Measurements from ENCODE around the gene MAP10. TPM values are rescaled to one million over a fixed set of nuclear protein-coding genes. Genes with fewer than 3 reads are reported as not detected.

Gene MAP10
- total RNA-seq, 1 donor from 2014 or later, result 2.2 TPM

DNA sequence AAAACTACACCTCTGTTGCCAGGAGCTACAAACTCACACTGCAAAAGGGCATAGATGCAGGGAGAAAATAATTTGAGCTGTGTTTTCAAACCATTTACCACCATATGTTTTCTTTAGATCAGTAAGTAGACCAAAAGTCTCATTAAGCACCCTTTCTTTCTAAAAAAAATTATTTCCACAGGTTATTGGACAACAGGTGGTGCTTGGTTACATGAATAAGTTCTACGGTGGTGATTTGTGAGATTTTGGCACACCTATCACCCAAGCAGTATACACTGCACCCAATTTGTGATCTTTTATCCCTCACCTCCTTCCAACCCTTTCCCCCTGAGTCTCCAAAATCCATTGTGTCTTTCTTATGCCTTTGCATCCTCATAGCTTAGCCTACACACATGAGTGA lies 21.1 kb downstream of the MAP10 start:
- no peak overlapping the region for H3K4me3 ChIP-seq
- intact Hi-C loops (cut with DNase I), result no loop called here

DNA sequence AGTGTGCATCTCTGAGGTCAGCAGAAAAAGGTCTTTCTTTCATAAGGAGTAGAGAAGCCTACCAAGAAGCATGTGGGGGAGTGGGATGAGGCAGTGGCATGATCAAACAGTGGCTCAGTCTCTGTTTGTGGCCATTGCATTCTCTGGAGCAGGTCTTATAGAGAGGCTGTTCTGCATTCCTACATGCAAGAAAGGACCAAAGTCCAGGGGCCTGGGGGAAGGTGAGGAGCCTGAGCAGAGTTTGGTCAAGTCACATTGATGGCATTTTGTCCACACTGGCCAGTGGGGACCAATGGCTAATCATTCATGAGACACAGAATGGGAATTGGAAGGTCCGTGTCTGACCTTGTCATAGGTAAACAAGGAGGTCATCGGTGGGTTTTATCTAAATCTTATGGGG lies 25.4 kb downstream of the MAP10 start:
- Histone ChIP-seq H3K4me1 (no peaks in the 10 kb centered on the region), H3K27ac (no peak overlapping the region), H3K4me3 (no peak overlapping the region), H3K36me3 (no peaks in the 10 kb centered on the region), H3K9me3 (no peaks in the 10 kb centered on the region), H3K27me3 (no peaks in the 10 kb centered on the region)
- no peak for TF ChIP-seq POLR2AphosphoS5 (IDR thresholded peaks at IDR 0.05; ENCODE audit: insufficient read depth in 1 of 2, low read depth in 1 of 2)
- no peak for TF ChIP-seq CTCF (IDR thresholded peaks at IDR 0.05)
- no peak for TF ChIP-seq POLR2A (IDR thresholded peaks at IDR 0.05)
- no peak for DNase-seq (ENCODE audit: extremely low spot score in 2 of 2)
- intact Hi-C loops (cut with DNase I), result no loop called here

More for the DNA sequence above, 21.1 kb downstream of the MAP10 start:
- DNase-seq (ENCODE audit: extremely low spot score in 2 of 2), result no peak
- Histone ChIP-seq H3K27ac (no peak overlapping the region), H3K27me3 (no peaks in the 10 kb centered on the region), H3K9me3 (no peaks in the 10 kb centered on the region), H3K36me3 (no peaks in the 10 kb centered on the region), H3K4me1 (no peaks in the 10 kb centered on the region)
- TF ChIP-seq POLR2AphosphoS5 (IDR thresholded peaks at IDR 0.05; ENCODE audit: insufficient read depth in 1 of 2, low read depth in 1 of 2) (no peak), CTCF (IDR thresholded peaks at IDR 0.05) (no peak)

- no peak for TF ChIP-seq POLR2A (IDR thresholded peaks at IDR 0.05)
- TF ChIP-seq POLR2AphosphoS5 (IDR thresholded peaks at IDR 0.05; ENCODE audit: insufficient read depth in 1 of 2, low read depth in 1 of 2), result no peak
- no peak for TF ChIP-seq CTCF (IDR thresholded peaks at IDR 0.05)
- no peaks in the 10 kb centered on the region for H3K36me3 ChIP-seq
- H3K9me3 ChIP-seq, result no peaks in the 10 kb centered on the region
- no peaks in the 10 kb centered on the region for H3K27me3 ChIP-seq
- no peaks in the 10 kb centered on the region for H3K4me1 ChIP-seq
- intact Hi-C loops (cut with DNase I), result no loop called here
- DNase-seq (ENCODE audit: extremely low spot score in 2 of 2), result no peak
- no peak overlapping the region for H3K4me3 ChIP-seq
- H3K27ac ChIP-seq, result no peak overlapping the region
Measured at GRCh38 chr1:232831895-232832294, 26.7 kb downstream of the MAP10 start.

GRCh38 chr1:232834066-232834465 lies 28.9 kb downstream of the MAP10 start:
- no peaks in the 10 kb centered on the region for H3K36me3 ChIP-seq
- no peak overlapping the region for H3K27ac ChIP-seq
- H3K9me3 ChIP-seq, result no peaks in the 10 kb centered on the region
- H3K4me1 ChIP-seq, result no peaks in the 10 kb centered on the region
- DNase-seq (ENCODE audit: extremely low spot score in 2 of 2), result no peak
- H3K27me3 ChIP-seq, result no peaks in the 10 kb centered on the region
- H3K4me3 ChIP-seq, result no peak overlapping the region
- intact Hi-C loops (cut with DNase I), result no loop called here
- TF ChIP-seq CTCF (IDR thresholded peaks at IDR 0.05), result no peak
- no peak for TF ChIP-seq POLR2A (IDR thresholded peaks at IDR 0.05)
- TF ChIP-seq POLR2AphosphoS5 (IDR thresholded peaks at IDR 0.05; ENCODE audit: insufficient read depth in 1 of 2, low read depth in 1 of 2), result no peak

DNA sequence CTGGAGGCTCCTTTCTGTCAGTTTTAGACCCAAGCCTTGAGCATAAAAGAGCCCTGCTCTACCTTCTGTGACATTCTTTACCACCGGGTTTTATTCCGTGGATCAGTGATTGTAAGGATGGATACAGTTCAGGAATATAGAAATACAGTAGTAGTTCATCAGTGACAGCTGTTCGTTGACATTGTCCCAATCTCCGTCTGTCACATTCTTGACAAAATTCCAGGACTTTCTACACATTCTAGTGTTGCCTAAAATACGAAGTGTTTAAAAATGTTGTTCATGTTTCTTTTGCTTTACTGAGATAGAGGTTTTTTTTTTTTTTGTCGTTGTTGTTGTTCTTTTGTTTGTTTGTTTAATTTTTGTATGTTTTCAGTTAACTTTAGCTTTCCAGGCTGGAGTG lies 29.9 kb downstream of the MAP10 start:
- Histone ChIP-seq H3K4me3 (no peak overlapping the region), H3K9me3 (no peaks in the 10 kb centered on the region), H3K27ac (no peak overlapping the region), H3K36me3 (no peaks in the 10 kb centered on the region), H3K4me1 (no peaks in the 10 kb centered on the region), H3K27me3 (no peaks in the 10 kb centered on the region)
- TF ChIP-seq POLR2AphosphoS5 (IDR thresholded peaks at IDR 0.05; ENCODE audit: insufficient read depth in 1 of 2, low read depth in 1 of 2) (no peak), CTCF (IDR thresholded peaks at IDR 0.05) (no peak), POLR2A (IDR thresholded peaks at IDR 0.05) (no peak)
- intact Hi-C loops (cut with DNase I), result no loop called here
- DNase-seq (ENCODE audit: extremely low spot score in 2 of 2), result no peak

Measured in vagina (tissue), 2 donors.